ENCODE results near the gene CFAP73. TPM values are rescaled to one million over a fixed set of nuclear protein-coding genes. Genes with fewer than 3 reads are reported as not detected.

The CFAP73 gene
- total RNA-seq, 1 donor = not detected

DNA sequence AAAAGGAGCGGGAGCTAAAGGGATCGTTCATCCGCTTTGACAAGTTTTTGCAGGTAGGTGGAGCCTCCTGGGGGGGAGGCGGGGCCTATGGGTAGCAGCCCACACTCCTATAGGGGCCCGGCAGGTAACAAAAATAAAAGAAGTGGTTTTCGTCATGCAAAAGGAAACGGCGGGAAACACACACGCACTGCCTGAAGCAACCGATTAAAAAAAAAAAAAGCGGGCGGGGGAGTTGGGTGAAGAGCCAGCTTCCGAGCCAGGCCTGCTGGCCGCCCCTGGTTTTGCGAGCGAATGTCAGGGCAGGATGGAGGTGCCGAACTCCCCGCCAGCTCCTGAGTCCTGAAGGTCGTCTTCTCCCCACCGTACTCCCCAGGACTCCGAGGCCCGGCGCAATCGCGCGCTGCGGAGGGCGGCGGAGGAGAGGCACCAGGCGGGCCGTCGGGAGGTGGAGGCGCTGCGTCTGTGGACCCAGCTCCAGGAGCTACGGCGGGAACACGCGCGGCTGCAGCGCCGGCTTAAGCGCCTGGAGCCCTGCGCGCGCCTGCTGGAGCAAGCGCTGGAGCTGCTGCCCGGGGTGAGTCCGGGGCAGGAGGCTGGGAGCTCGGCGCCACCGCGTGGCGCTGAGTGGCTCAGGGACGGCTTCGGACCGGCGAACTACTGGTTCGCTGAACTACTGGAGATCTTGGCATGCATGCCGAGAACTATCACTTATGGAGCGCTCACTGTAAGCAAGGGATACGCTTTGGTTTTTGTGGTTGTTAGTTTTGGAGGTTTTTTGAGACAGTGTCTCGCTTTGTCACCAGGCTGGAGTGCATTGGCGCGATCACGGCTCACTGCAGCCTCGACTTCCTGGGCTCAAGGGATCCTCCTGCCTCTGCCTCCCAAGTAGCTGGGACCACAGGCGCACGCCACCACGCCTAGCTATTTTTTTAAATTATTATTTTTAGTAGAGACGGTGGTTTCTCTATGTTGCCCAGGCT lies 3.6 kb downstream of the CFAP73 start:
- H3K4me1 ChIP-seq (ENCODE audit: insufficient read depth, low read length) = peaks cover 6% of the 10 kb centered on the region
- H2AFZ ChIP-seq (ENCODE audit: low read length) = no peak overlapping the region
- H4K20me1 ChIP-seq (ENCODE audit: insufficient read depth, low read length) = no peaks in the 10 kb centered on the region
- no peaks in the 10 kb centered on the region for H3K9me3 ChIP-seq (ENCODE audit: low read depth, low read length)
- peaks cover 5% of the 10 kb centered on the region for H3K36me3 ChIP-seq (ENCODE audit: insufficient read depth, low read length)
- peak overlapping the region; percentile 75 for H3K4me2 ChIP-seq (ENCODE audit: insufficient read depth, low read length)
- TF ChIP-seq, protein P1, sequence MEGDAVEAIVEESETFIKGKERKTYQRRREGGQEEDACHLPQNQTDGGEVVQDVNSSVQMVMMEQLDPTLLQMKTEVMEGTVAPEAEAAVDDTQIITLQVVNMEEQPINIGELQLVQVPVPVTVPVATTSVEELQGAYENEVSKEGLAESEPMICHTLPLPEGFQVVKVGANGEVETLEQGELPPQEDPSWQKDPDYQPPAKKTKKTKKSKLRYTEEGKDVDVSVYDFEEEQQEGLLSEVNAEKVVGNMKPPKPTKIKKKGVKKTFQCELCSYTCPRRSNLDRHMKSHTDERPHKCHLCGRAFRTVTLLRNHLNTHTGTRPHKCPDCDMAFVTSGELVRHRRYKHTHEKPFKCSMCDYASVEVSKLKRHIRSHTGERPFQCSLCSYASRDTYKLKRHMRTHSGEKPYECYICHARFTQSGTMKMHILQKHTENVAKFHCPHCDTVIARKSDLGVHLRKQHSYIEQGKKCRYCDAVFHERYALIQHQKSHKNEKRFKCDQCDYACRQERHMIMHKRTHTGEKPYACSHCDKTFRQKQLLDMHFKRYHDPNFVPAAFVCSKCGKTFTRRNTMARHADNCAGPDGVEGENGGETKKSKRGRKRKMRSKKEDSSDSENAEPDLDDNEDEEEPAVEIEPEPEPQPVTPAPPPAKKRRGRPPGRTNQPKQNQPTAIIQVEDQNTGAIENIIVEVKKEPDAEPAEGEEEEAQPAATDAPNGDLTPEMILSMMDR (IDR thresholded peaks at IDR 0.05; ENCODE audit: extremely low read depth, low read depth, low read length) = peak; percentile 26
- H3K27ac ChIP-seq (ENCODE audit: low read depth, low read length) = no peak overlapping the region
- H3K4me3 ChIP-seq (ENCODE audit: insufficient read depth, low read length) = peak overlapping the region; percentile 58
- peak; percentile 99 for DNase-seq (ENCODE audit: insufficient read length, low spot score, missing footprints)
- H3K79me2 ChIP-seq (ENCODE audit: insufficient read depth, low read length) = no peaks in the 10 kb centered on the region
- H3K27me3 ChIP-seq (ENCODE audit: insufficient read depth, low read length) = peaks cover 49% of the 10 kb centered on the region

DNA sequence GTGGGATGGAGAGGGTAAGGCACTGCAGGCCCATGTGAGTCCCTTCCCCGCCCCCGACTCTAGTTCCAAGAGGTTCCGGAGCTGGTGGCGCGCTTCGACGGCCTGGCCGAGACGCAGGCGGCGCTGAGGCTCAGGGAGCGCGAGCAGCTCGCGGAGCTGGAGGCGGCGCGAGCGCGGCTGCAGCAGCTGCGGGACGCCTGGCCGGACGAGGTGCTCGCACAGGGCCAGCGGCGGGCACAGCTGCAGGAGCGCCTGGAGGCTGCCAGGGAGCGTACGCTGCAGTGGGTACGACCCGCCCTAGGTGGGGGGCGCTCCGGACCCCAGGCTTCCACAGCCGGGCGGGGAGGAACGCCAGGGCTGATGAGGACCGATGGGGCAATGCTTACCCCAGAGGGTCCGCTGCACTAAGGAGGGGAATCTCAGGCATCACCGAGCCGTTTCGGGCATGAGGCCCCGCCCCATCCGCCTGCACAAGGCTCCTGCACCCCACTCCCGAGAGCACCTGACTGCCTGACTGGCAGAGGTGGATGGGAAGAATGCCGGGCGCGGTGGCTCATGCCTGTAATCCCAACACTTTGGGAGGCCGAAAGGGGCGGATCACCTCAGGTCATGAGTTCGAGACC lies 4.9 kb downstream of the CFAP73 start:
- H3K27me3 ChIP-seq (ENCODE audit: insufficient read depth, low read length) = peaks cover 49% of the 10 kb centered on the region
- no peaks in the 10 kb centered on the region for H3K9me3 ChIP-seq (ENCODE audit: low read depth, low read length)
- no peak overlapping the region for H3K27ac ChIP-seq (ENCODE audit: low read depth, low read length)
- no peak overlapping the region for H2AFZ ChIP-seq (ENCODE audit: low read length)
- peaks cover 1% of the 10 kb centered on the region for H4K20me1 ChIP-seq (ENCODE audit: insufficient read depth, low read length)
- peak overlapping the region; percentile 32 for H3K4me2 ChIP-seq (ENCODE audit: insufficient read depth, low read length)
- H3K79me2 ChIP-seq (ENCODE audit: insufficient read depth, low read length) = no peaks in the 10 kb centered on the region
- peak; percentile 87 for DNase-seq (ENCODE audit: insufficient read length, low spot score, missing footprints)
- peaks cover 6% of the 10 kb centered on the region for H3K4me1 ChIP-seq (ENCODE audit: insufficient read depth, low read length)
- H3K4me3 ChIP-seq (ENCODE audit: insufficient read depth, low read length) = peak overlapping the region; percentile 28
- H3K36me3 ChIP-seq (ENCODE audit: insufficient read depth, low read length) = peaks cover 10% of the 10 kb centered on the region
- TF ChIP-seq, protein P1 (IDR thresholded peaks at IDR 0.05; ENCODE audit: extremely low read depth, low read depth, low read length) = no peak

DNA sequence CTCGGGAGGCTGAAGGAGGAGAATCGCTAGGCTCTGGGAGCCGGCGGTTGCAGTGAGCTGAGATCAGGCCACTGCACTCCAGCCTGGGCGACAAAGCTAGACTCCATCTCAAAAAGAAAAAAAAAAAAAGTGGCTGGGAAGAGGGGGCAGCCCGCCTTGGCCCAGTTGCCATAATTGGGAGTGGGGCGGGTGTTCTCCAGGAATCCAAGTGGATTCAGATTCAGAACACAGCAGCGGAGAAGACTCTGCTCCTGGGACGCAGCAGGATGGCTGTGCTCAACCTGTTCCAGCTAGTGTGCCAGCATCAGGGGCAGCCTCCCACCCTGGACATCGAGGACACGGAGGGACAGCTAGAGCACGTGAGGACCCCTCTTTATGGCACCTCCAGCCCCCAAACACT lies 5.5 kb downstream of the CFAP73 start:
- Histone ChIP-seq H3K4me1 (ENCODE audit: insufficient read depth, low read length) (peaks cover under 1% of the 10 kb centered on the region), H3K9me3 (ENCODE audit: low read depth, low read length) (no peaks in the 10 kb centered on the region), H3K27ac (ENCODE audit: low read depth, low read length) (no peak overlapping the region), H3K4me2 (ENCODE audit: insufficient read depth, low read length) (no peak overlapping the region), H3K27me3 (ENCODE audit: insufficient read depth, low read length) (peaks cover 47% of the 10 kb centered on the region), H2AFZ (ENCODE audit: low read length) (no peak overlapping the region), H3K79me2 (ENCODE audit: insufficient read depth, low read length) (no peaks in the 10 kb centered on the region), H4K20me1 (ENCODE audit: insufficient read depth, low read length) (peaks cover 3% of the 10 kb centered on the region), H3K36me3 (ENCODE audit: insufficient read depth, low read length) (peaks cover 12% of the 10 kb centered on the region), H3K4me3 (ENCODE audit: insufficient read depth, low read length) (no peak overlapping the region)
- peak; percentile 52 for DNase-seq (ENCODE audit: insufficient read length, low spot score, missing footprints)
- TF ChIP-seq, protein P1 (IDR thresholded peaks at IDR 0.05; ENCODE audit: extremely low read depth, low read depth, low read length) = no peak

DNA sequence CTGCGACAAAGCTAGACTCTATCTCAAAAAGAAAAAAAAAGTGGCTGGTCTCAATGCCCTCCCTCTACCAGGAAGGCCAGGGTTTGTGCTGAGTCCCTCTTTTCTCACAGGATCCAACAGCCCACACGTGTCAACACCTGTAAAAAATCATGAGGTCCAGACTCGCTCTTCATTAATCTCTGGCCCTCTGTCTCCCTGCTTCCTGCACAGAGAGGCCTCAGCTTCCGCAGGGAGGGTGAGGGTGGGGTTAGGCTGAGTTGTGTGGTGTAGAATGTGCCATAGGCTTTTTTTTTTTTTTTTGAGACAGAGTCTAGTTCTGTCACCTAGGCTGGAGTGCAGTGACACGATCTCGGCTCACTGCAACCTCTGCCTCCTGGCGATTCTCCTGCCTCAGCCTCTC lies 6.1 kb downstream of the CFAP73 start:
- H2AFZ ChIP-seq (ENCODE audit: low read length) = no peak overlapping the region
- no peaks in the 10 kb centered on the region for H3K4me1 ChIP-seq (ENCODE audit: insufficient read depth, low read length)
- no peak overlapping the region for H3K27ac ChIP-seq (ENCODE audit: low read depth, low read length)
- DNase-seq (ENCODE audit: insufficient read length, low spot score, missing footprints) = peak; percentile 68
- peaks cover 17% of the 10 kb centered on the region for H3K36me3 ChIP-seq (ENCODE audit: insufficient read depth, low read length)
- H3K27me3 ChIP-seq (ENCODE audit: insufficient read depth, low read length) = peaks cover 41% of the 10 kb centered on the region
- TF ChIP-seq, protein P1 (IDR thresholded peaks at IDR 0.05; ENCODE audit: extremely low read depth, low read depth, low read length) = no peak
- peaks cover 7% of the 10 kb centered on the region for H4K20me1 ChIP-seq (ENCODE audit: insufficient read depth, low read length)
- H3K4me2 ChIP-seq (ENCODE audit: insufficient read depth, low read length) = no peak overlapping the region
- H3K79me2 ChIP-seq (ENCODE audit: insufficient read depth, low read length) = no peaks in the 10 kb centered on the region
- H3K9me3 ChIP-seq (ENCODE audit: low read depth, low read length) = no peaks in the 10 kb centered on the region
- no peak overlapping the region for H3K4me3 ChIP-seq (ENCODE audit: insufficient read depth, low read length)
